Measurements from ENCODE around the gene TLE3.

DNA sequence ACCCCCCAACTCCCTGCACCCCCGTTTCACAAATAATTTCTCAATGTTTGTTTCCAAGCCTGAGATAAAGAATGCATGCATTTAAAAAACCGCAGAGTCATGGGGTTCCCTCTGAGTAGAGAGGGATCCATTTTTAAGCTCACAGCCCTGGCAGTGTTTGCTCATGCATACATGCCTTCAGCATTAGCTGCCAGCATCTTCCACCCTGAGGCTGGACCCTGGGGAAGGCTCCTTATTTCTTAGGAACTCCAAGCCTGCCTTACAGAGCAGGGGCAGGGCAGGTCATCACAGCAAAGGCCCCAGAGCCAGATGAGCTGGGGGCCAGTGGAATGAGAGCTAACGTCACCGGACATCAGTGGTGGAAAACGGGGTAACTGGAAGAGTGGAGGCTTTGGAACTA is 31.3 kb downstream of the TLE3 start:
- TF ChIP-seq, protein P1, sequence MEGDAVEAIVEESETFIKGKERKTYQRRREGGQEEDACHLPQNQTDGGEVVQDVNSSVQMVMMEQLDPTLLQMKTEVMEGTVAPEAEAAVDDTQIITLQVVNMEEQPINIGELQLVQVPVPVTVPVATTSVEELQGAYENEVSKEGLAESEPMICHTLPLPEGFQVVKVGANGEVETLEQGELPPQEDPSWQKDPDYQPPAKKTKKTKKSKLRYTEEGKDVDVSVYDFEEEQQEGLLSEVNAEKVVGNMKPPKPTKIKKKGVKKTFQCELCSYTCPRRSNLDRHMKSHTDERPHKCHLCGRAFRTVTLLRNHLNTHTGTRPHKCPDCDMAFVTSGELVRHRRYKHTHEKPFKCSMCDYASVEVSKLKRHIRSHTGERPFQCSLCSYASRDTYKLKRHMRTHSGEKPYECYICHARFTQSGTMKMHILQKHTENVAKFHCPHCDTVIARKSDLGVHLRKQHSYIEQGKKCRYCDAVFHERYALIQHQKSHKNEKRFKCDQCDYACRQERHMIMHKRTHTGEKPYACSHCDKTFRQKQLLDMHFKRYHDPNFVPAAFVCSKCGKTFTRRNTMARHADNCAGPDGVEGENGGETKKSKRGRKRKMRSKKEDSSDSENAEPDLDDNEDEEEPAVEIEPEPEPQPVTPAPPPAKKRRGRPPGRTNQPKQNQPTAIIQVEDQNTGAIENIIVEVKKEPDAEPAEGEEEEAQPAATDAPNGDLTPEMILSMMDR (IDR thresholded peaks at IDR 0.05) = no peak
- TF ChIP-seq ELF1 (IDR thresholded peaks at IDR 0.05) = no peak
- TF ChIP-seq POLR2AphosphoS5 (IDR thresholded peaks at IDR 0.05; ENCODE audit: low read depth, low read length) = no peak
- TF ChIP-seq RCOR1 (IDR thresholded peaks at IDR 0.05; ENCODE audit: low read length) = no peak
- TF ChIP-seq FOXJ3 (CRISPR knock-in tag; IDR thresholded peaks at IDR 0.05) = no peak
